GM21447 (cell line): ENCODE measurements around the gene LGALS9C.
"Not testable (repeated sequence)": the region's sequence is repeated elsewhere in the genome, so short reads cannot be mapped to it uniquely, and the experiment has no call there.

Experiments used
- ATAC-seq: cut with Tn5 transposase; IDR thresholded peaks from one replicate; pipeline ENCODE4 v1.9.1; 2021; ENCODE audit not compliant: unreplicated experiment

LGALS9C gene

GRCh38 chr17:18476508-18477308, at the start of gene LGALS9C:
TSS of gene LGALS9C (plus strand) at chr17:18476789. CDS start at chr17:18476855, 66 bp downstream.
- ATAC-seq = peak; percentile 91

GRCh38 chr17:18432206-18432605, 44.4 kb upstream of the LGALS9C start:
- ATAC-seq = not testable (repeated sequence)

GRCh38 chr17:18439465-18439870, 37.1 kb upstream of the LGALS9C start:
- not testable (repeated sequence) for ATAC-seq

- ATAC-seq = not testable (repeated sequence)
Observed at GRCh38 chr17:18442093-18442492, 34.5 kb upstream of the LGALS9C start.

- not testable (repeated sequence) for ATAC-seq
Observed at GRCh38 chr17:18442532-18442931, 34.1 kb upstream of the LGALS9C start.

- not testable (repeated sequence) for ATAC-seq
Observed at GRCh38 chr17:18447476-18448205, 28.9 kb upstream of the LGALS9C start.

GRCh38 chr17:18448311-18448710, 28.3 kb upstream of the LGALS9C start:
- not testable (repeated sequence) for ATAC-seq

GRCh38 chr17:18449833-18450232, 26.8 kb upstream of the LGALS9C start:
- ATAC-seq = not testable (repeated sequence)

- not testable (repeated sequence) for ATAC-seq
Observed at GRCh38 chr17:18450998-18451397, 25.6 kb upstream of the LGALS9C start.

GRCh38 chr17:18451969-18452368, 24.6 kb upstream of the LGALS9C start:
- not testable (repeated sequence) for ATAC-seq

- not testable (repeated sequence) for ATAC-seq
Observed at GRCh38 chr17:18459035-18459434, 17.6 kb upstream of the LGALS9C start.

- ATAC-seq = not testable (repeated sequence)
Observed at GRCh38 chr17:18463831-18464502, 12.6 kb upstream of the LGALS9C start.

GRCh38 chr17:18466250-18466983, 10.2 kb upstream of the LGALS9C start:
- ATAC-seq = not testable (repeated sequence)

GRCh38 chr17:18467001-18467400, 9.6 kb upstream of the LGALS9C start:
- not testable (repeated sequence) for ATAC-seq

- ATAC-seq = not testable (repeated sequence)
Observed at GRCh38 chr17:18468472-18469171, 8.0 kb upstream of the LGALS9C start.

GRCh38 chr17:18469837-18470236, 6.8 kb upstream of the LGALS9C start:
- ATAC-seq = not testable (repeated sequence)

GRCh38 chr17:18470345-18470930, 6.2 kb upstream of the LGALS9C start:
- ATAC-seq = not testable (repeated sequence)

GRCh38 chr17:18473967-18474366, 2.6 kb upstream of the LGALS9C start:
- ATAC-seq = not testable (repeated sequence)

GRCh38 chr17:18474754-18475153, 1.8 kb upstream of the LGALS9C start:
- ATAC-seq = not testable (repeated sequence)

- ATAC-seq = not testable (repeated sequence)
Observed at GRCh38 chr17:18477367-18477766, 778 bp downstream of the LGALS9C start.
